Measurements from ENCODE around the gene OTOP2.
"Not testable (repeated sequence)": the region's sequence is repeated elsewhere in the genome, so short reads cannot be mapped to it uniquely, and the experiment has no call there.

Gene OTOP2

GRCh38 chr17:74901353-74902135 lies 22.5 kb upstream of the OTOP2 start:
- DNase-seq: peak; percentile 15

DNA sequence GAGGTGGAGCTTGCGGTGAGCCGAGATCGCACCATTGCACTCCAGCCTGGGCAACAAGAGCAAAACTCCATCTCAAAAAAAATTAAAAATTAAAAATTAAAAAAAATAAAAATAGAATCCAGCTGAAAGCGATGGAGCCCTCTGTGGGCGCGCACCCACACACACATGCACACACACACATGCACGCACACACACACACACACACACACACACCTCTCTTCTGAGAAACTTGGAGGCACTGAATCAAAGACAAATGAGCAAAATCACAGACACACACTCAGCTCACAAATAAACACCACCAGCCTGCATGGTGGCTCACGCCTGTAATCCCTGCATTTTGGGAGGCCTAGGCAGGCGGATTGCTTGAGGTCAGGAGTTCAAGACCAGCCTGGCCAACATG lies 21.0 kb upstream of the OTOP2 start:
- DNase-seq: no peak

DNA sequence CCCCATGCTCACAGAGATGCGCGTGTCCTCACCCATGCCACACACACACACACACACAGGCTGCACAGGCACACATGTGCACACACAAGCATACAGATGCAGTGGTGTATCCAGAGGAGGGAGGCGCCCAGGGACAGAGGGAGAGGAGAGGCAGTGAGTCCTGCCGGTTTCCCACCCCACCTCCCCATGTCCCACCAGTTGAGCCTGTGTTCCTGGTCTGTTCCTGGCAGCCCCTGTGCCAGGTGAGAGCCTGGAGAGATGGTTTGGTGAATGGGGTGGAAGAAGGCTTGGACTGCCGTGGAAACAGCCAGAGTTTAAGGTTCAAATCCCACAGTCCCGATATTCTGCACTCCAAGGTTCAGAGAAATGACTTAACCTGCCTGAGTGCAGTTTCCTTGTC lies 20.4 kb upstream of the OTOP2 start:
- DNase-seq: no peak

GRCh38 chr17:74904687-74905409 lies 19.2 kb upstream of the OTOP2 start:
- no peak for DNase-seq

- DNase-seq: peak; percentile 28
Measured at GRCh38 chr17:74906214-74906793, 17.8 kb upstream of the OTOP2 start.

DNA sequence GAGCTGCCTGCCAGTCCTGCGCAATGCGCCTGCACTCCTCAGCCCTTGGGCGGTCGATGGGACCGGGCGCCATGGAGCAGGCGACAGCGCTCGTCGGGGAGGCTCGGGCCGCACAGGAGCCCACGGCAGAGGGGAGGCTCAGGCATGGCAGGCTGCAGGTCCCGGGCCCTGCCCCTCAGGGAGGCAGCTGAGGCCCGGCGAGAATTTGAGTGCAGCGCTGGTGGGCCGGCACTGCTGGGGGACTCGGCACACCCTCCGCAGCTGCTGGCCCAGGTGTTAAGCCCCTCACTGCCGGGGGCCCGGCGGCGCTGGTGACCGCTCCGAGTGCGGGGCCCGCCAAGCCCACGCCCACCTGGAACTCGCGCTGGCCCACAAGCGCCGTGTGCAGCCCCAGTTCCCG lies 17.1 kb upstream of the OTOP2 start:
- DNase-seq: no peak

- not testable (repeated sequence) for DNase-seq
Measured at GRCh38 chr17:74909097-74909496, 15.0 kb upstream of the OTOP2 start.

DNA sequence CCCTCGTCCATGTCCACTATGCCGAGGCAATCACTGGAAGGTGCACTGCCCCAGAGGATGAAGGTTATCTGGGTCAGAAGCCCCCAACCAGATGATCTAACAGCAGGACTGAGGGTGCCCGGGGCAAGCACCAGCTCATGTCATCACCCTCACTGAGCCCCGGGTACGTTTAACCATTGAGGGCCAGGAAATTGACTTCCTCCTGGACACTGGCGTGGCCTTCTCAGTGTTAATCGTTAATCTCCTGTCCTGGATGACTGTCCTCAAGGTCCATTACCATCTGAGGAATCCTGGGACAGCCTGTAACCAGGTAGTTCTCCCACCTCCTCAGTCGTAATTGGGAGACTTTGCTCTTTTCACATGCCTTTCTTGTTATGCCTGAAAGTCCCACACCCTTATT lies 12.7 kb upstream of the OTOP2 start:
- DNase-seq: not testable (repeated sequence)

DNA sequence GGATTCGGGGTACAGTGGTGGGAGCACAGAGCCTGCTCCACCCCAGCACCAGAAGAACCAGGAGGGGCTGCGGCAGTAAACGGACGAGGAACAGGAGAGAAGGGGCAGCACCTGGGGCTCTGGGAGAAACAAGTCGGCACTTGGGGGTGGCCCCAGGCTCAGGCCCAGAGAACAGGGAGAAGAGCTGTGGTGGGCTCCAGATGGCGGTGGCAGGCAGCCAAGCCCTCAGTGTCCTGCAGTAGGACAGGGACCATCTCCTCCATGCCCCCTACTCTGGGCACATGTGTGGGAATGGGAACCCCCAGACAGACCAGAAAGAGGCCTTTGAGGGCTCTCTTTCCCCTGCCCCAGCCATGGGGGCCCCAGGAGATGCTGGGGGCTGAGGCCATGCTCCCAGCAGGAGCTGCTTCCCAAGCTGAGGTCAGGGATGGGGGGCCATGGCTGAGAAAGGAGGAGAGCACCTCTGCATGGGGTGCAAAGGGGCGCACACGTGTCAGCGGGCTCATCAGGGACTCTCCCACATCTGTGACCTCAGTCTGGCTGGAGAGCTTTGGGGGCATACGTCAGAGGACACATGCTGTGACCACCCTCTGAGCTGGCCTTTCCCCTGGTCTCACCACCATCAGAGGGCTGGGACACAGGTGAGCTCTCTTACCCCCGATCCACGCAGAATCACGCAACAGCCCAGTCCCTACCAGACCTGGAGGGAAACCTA lies 7.8 kb upstream of the OTOP2 start:
- no peak for DNase-seq

DNA sequence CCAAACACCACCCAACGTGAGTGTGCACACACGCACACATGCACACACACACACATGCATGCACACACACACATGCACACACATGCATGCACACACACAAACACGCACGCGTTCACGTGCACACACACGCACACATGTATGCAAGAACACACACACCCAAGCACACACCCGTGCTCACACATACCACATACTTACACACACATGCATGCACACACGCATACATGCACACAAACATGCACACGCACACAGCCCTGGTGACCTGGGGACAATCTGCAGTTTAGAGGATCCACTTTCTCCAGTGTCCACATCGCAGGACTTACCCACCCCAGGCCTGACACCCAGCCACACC lies 7.2 kb upstream of the OTOP2 start:
- no peak for DNase-seq

DNA sequence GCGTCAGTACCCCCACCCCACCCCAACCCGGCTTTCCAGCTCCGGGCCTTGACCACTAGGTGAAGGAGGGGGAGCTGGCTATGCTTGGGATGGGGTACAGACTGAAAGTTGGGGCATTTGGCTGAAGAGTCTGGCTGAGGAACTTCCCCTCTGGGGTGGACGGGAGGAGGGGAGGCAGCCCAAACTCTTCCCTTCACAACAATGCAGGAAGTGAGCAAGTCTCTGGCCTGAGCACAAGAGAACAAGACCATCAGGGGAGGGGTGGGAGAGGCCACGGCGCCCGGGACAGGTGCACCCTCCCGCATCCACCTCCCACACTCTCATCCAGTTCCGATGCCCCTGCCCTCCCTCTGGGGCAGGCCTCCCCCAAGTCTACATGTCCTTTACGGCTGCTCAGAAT lies 6.6 kb upstream of the OTOP2 start:
- no peak for DNase-seq

GRCh38 chr17:74918906-74919305 lies 5.2 kb upstream of the OTOP2 start:
- no peak for DNase-seq

- DNase-seq: peak; percentile 29
Measured at GRCh38 chr17:74919440-74920305, 4.4 kb upstream of the OTOP2 start.

GRCh38 chr17:74920306-74920620 lies 3.8 kb upstream of the OTOP2 start:
- no peak for DNase-seq

DNA sequence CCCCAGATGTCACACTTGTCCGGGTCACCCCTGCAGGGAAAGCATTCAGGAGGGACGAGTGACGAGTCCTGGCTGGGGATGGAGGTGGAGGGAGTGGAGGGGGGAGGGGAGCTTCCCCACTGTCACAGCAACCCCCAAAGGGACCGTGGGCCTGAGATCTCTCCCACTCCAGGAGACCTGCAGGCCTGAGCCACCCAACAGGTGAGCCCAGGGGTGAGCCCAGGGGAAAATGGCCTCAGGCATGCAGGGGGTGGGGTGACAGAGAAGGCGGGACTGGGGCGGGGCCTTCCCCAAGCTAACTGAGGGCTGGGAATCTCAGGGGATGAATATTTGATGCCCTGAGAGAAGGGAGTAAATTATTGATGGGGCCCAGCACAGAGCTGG lies 3.4 kb upstream of the OTOP2 start:
- DNase-seq: no peak

DNA sequence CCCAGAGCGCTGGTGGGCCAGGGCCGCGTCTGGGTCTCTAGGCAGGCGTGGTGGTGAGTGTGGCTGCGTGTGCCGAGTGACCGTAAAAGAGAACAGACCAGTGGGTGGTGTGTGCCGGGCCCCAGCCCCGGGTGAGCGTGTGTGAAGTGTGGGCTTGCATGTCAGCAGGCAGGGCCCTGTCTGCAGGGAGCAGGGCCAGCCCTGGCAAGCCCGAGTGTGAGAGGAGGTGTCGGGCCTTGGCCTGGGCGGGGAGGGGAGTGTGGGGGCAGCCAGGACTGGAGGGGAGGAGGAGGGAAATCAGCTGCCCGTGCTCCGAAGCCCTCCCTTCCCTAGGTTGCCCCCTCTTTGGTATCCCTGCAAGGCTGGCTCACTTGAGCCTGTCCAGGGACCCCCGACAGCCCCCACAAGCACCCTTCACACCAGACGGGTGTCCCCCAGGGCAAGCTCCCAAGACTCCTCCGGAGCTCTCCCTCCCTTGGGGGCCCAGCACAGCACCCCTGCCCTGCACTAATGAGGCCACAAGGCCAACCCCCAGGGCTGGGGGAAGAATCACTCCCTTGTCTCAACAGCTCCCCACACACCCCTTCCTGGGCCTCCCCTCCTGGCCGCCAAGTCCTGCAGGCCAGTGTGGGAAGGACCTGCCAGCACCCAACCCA lies 2.9 kb upstream of the OTOP2 start:
- DNase-seq: no peak

- no peak for DNase-seq
Measured at GRCh38 chr17:74921769-74922168, 2.3 kb upstream of the OTOP2 start.

GRCh38 chr17:74922172-74922571 lies 1.9 kb upstream of the OTOP2 start:
- no peak for DNase-seq

- no peak for DNase-seq
Measured at GRCh38 chr17:74922694-74923537, 1.2 kb upstream of the OTOP2 start, which contains the start of gene USH1G. Gene USH1G, minus strand, starts transcription at chr17:74923255. Its CDS starts 182 bp downstream, at chr17:74923073.

DNA sequence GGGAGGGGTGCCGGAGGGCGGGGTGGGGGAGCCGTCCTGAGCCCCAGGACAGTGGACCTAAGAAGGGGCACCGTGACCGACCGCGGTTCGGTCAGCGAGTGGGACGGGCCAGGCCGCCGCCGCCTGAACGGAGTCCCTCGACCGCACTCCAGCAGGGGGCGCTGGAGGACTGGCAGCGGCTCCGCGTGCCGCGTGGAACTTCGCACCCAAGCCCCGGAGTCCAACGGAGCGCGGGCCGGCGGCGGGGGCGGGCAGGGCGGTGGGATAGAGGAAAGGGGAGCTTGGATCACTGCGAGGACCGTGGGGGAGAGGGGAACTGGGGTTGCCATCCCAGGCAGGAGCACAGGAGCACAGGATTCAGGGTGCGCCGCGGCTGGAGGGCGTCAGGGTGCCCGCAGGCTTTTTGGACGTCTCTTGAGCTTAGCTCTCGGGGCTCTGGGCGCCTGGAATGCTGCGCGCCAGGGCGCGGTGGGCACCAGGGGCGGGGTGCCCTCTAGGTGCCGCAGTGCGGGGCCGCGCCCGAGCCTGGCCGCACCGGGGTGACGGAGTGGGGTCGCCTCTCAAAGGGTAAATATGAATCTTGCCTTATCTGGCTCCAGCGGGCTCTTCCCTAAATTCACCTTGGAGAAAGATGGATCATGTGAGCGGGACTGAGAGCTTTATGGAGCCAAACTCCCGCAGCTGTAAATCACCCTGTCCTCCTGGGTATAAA lies 379 bp upstream of the OTOP2 start:
- DNase-seq: peak; percentile 48

Measured in hematopoietic multipotent progenitor cell treated with erythropoietin and hydrocortisone succinate and interleukin-3 and kit ligand, for 8 days (in vitro differentiated cells).